Mesenchymal stem cell (in vitro differentiated cells and primary cell): Measurements from ENCODE around the gene YAF2.
"Not testable (repeated sequence)": the region's sequence is repeated elsewhere in the genome, so short reads cannot be mapped to it uniquely, and the experiment has no call there.

ENCODE experiments used
- DNase-seq: peaks from one replicate; pipeline ENCODE4 v3.0.0-alpha.2; 2013
- H2AFZ ChIP-seq: one replicate; pipeline ENCODE4 v1.6.1; 2013; ENCODE audit warnings: low read depth, mild to moderate bottlenecking, control low read depth, inconsistent platforms, low read length, moderate library complexity
- H2AK5ac ChIP-seq: 2 replicates; pipeline ENCODE4 v1.6.1; 2013; ENCODE audit warnings: low read length, moderate library complexity, mild to moderate bottlenecking, inconsistent platforms; ENCODE audit not compliant: severe bottlenecking
- H2BK120ac ChIP-seq: one replicate; pipeline ENCODE4 v1.6.1; 2013; ENCODE audit warnings: low read depth, mild to moderate bottlenecking, inconsistent platforms, low read length, moderate library complexity
- H2BK12ac ChIP-seq, 2 experiments: one replicate each; pipeline ENCODE4 v1.6.1; 2013; ENCODE audit warnings: inconsistent platforms in 2 of 2, low read length in 2 of 2, mild to moderate bottlenecking in 2 of 2, moderate library complexity in 2 of 2, control low read depth in 1 of 2
- H2BK15ac ChIP-seq: one replicate; pipeline ENCODE4 v1.6.1; 2013; ENCODE audit warnings: mild to moderate bottlenecking, low read depth, inconsistent platforms; ENCODE audit not compliant: poor library complexity, severe bottlenecking
- H2BK5ac ChIP-seq: 2 replicates; pipeline ENCODE4 v1.6.1; 2013; ENCODE audit warnings: low read depth, mild to moderate bottlenecking, low read length, control low read depth, inconsistent platforms; ENCODE audit not compliant: poor library complexity, severe bottlenecking
- H3K14ac ChIP-seq, 2 experiments: one replicate each; pipeline ENCODE4 v1.6.1; 2013; ENCODE audit warnings: inconsistent platforms in 2 of 2, low read length in 2 of 2, control low read depth in 1 of 2, mild to moderate bottlenecking in 1 of 2, moderate library complexity in 1 of 2
- H3K18ac ChIP-seq, 2 experiments: one replicate each; pipeline ENCODE4 v1.6.1; 2013; ENCODE audit warnings: inconsistent platforms in 2 of 2, low read length in 2 of 2, control low read depth in 1 of 2, low read depth in 1 of 2, mild to moderate bottlenecking in 1 of 2
- H3K23ac ChIP-seq, 2 experiments: one replicate each; pipeline ENCODE4 v1.6.1; 2013; ENCODE audit warnings: inconsistent platforms in 2 of 2, low read length in 2 of 2, mild to moderate bottlenecking in 2 of 2, moderate library complexity in 2 of 2, control low read depth in 1 of 2
- H3K27ac ChIP-seq: 2 replicates; pipeline ENCODE4 v1.5.1; 2013; ENCODE audit warnings: mild to moderate bottlenecking, moderate library complexity, low read length, control low read depth, inconsistent platforms; ENCODE audit not compliant: poor library complexity, severe bottlenecking
- H3K27me3 ChIP-seq, 2 experiments: 2 replicates each; pipeline versions ENCODE4 v1.6.1 to v1.7.0; 2013; ENCODE audit warnings: low read length in 2 of 2, mild to moderate bottlenecking in 2 of 2, moderate library complexity in 2 of 2, control low read depth in 1 of 2, inconsistent platforms in 1 of 2; ENCODE audit not compliant: control insufficient read depth in 1 of 2, insufficient read depth in 1 of 2
- H3K36me3 ChIP-seq, 2 experiments: 2 replicates each; pipeline versions ENCODE4 v1.6.1 to v1.7.0; 2013; ENCODE audit warnings: low read length in 2 of 2, control low read depth in 1 of 2, inconsistent platforms in 1 of 2, low read depth in 1 of 2, mild to moderate bottlenecking in 1 of 2; ENCODE audit not compliant: insufficient read depth in 2 of 2, control insufficient read depth in 1 of 2
- H3K4ac ChIP-seq, 2 experiments: one replicate each; pipeline ENCODE4 v1.6.1; 2013; ENCODE audit warnings: inconsistent platforms in 2 of 2, low read length in 2 of 2, mild to moderate bottlenecking in 2 of 2, moderate library complexity in 2 of 2, control low read depth in 1 of 2, low read depth in 1 of 2
- H3K4me1 ChIP-seq: 2 replicates; pipeline ENCODE4 v1.6.1; 2013; ENCODE audit warnings: low read depth, low read length, control low read depth; ENCODE audit not compliant: control insufficient read depth, insufficient read depth
- H3K4me2 ChIP-seq: 2 replicates; pipeline ENCODE4 v1.6.1; 2013; ENCODE audit warnings: low read length, mild to moderate bottlenecking, inconsistent platforms; ENCODE audit not compliant: poor library complexity, severe bottlenecking
- H3K4me3 ChIP-seq, 2 experiments: 2 replicates each; pipeline versions ENCODE4 v1.5.1 to v1.7.0; 2013; ENCODE audit warnings: low read length in 2 of 2, mild to moderate bottlenecking in 2 of 2, control low read depth in 1 of 2, low read depth in 1 of 2; ENCODE audit not compliant: insufficient read depth in 1 of 2
- H3K79me1 ChIP-seq: replicated peaks from 2 replicates; pipeline ENCODE4 v1.6.1; 2013; ENCODE audit warnings: mild to moderate bottlenecking, control low read depth, low read length, inconsistent platforms; ENCODE audit not compliant: poor library complexity, severe bottlenecking
- H3K9ac ChIP-seq: 2 replicates; pipeline ENCODE4 v1.7.0; 2013; ENCODE audit warnings: mild to moderate bottlenecking, low read length, moderate library complexity
- H3K9me3 ChIP-seq: 2 replicates; pipeline ENCODE4 v1.7.0; 2013; ENCODE audit warnings: mild to moderate bottlenecking, low read length; ENCODE audit not compliant: control insufficient read depth
- H4K8ac ChIP-seq: one replicate; pipeline ENCODE4 v1.6.1; 2013; ENCODE audit warnings: inconsistent platforms, mild to moderate bottlenecking, low read length, moderate library complexity
- H4K91ac ChIP-seq: one replicate; pipeline ENCODE4 v1.6.1; 2013; ENCODE audit warnings: mild to moderate bottlenecking, low read length, inconsistent platforms
- WGBS: methylation state at CpG from one replicate; pipeline ENCODE4 v1.1.7; 2013; ENCODE audit warnings: mixed read lengths; 5-methylcytosine and 5-hydroxymethylcytosine counted together

The YAF2 gene

DNA sequence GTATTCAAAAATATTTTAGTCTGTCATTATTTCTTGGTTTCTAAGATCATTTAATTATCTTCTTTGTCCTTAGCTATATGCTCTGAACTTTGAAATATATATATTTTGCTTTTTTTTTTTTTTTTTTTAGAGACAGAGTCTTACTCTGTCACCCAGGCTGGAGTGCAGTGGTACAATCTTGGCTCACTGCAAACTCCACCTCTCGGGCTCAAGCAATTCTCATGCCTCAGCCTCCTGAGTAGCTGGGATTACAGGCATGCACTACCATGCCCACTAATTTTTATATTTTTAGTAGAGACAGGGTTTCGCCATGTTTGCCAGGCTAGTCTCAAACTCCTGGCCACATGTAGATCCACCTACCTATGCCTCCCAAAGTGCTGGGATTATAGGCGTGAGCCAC lies 49.8 kb downstream of the YAF2 start:
- H3K9ac ChIP-seq, H2BK5ac ChIP-seq, H3K4me1 ChIP-seq, H3K27ac ChIP-seq, H3K18ac ChIP-seq, H3K4me3 ChIP-seq, H2AK5ac ChIP-seq, H2BK15ac ChIP-seq, H3K23ac ChIP-seq, H4K8ac ChIP-seq, H2BK120ac ChIP-seq, H4K91ac ChIP-seq, DNase-seq, H3K4me2 ChIP-seq, H2AFZ ChIP-seq, H3K9me3 ChIP-seq, H2BK12ac ChIP-seq, H3K4ac ChIP-seq, H3K14ac ChIP-seq, H3K27me3 ChIP-seq: not testable (repeated sequence)
- peaks cover 19% of the 10 kb centered on the region for H3K79me1 ChIP-seq
- 100% methylated on average over 2 of the region's 3 CpGs for WGBS
- H3K36me3 ChIP-seq: peaks cover 12 to 24% of the 10 kb centered on the region in 2 experiments

DNA sequence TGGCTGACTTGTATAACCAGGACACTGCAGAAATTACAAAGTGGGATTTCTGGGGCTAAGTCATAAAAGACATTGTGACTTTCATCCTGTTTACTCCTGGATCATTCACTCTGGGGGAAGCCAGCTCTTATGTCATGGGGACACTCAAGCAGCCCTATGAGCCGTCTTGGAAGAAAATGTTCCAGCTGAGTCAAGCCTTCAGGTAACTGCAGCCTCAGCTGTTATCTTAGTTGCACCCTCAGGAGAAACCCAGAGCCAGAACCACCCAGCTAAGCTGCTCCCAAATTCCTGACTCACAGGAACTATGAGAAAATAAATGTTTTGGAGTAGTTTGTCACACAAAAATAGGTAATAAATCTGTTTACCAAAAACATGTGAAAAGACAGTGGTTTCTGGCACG lies 50.2 kb downstream of the YAF2 start:
- Histone ChIP-seq H2BK12ac (no peak overlapping the region), H3K23ac (no peak overlapping the region), H3K79me1 (peaks cover 19% of the 10 kb centered on the region), H4K8ac (no peak overlapping the region), H2BK15ac (no peak overlapping the region), H2AK5ac (no peak overlapping the region), H3K36me3 (peaks cover 8 to 23% of the 10 kb centered on the region in 2 experiments), H3K9me3 (no peaks in the 10 kb centered on the region), H3K4me3 (no peak overlapping the region), H2AFZ (no peak overlapping the region), H4K91ac (no peak overlapping the region), H2BK5ac (no peak overlapping the region), H3K4ac (no peak overlapping the region), H3K9ac (no peak overlapping the region), H3K27me3 (no peaks in the 10 kb centered on the region), H3K27ac (no peak overlapping the region), H3K14ac (no peak overlapping the region), H3K4me2 (no peak overlapping the region), H2BK120ac (no peak overlapping the region), H3K18ac (no peak overlapping the region), H3K4me1 (peaks cover 3% of the 10 kb centered on the region)
- WGBS: 92% methylated on average over 1 of the region's 2 CpGs
- no peak for DNase-seq

DNA sequence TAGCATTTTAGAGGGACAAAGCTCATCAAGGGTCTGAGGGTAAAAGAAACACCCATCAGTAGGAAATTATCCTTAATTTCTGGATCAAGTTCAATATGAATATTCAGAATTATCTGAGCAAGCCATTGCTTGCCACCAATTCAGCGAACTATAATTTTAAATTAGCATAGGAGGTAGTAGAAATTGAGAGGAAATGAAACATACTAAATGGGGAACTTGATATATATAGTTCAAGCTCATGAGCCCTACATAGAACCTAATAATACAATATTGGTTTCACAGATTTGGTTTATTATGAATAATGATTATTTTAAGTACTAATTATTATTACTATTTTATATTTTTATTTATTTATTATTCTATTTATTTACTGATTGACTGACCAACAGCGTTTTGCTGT lies 51.3 kb downstream of the YAF2 start:
- no peak overlapping the region for H2BK120ac ChIP-seq
- peaks cover 14% of the 10 kb centered on the region for H3K79me1 ChIP-seq
- no peak overlapping the region for H3K4me2 ChIP-seq
- no peak overlapping the region for H2AFZ ChIP-seq
- H2BK15ac ChIP-seq: no peak overlapping the region
- no peak overlapping the region for H3K14ac ChIP-seq
- DNase-seq: no peak
- no peak overlapping the region for H2AK5ac ChIP-seq
- no peak overlapping the region for H2BK5ac ChIP-seq
- H3K27me3 ChIP-seq: no peaks in the 10 kb centered on the region
- H3K4me1 ChIP-seq: peaks cover 1% of the 10 kb centered on the region
- H3K4me3 ChIP-seq: no peak overlapping the region
- H3K4ac ChIP-seq: no peak overlapping the region
- H4K8ac ChIP-seq: no peak overlapping the region
- H2BK12ac ChIP-seq: no peak overlapping the region
- H3K27ac ChIP-seq: no peak overlapping the region
- H3K9ac ChIP-seq: no peak overlapping the region
- H3K23ac ChIP-seq: no peak overlapping the region
- no peak overlapping the region for H4K91ac ChIP-seq
- 100% methylated on average over 1 of the region's 2 CpGs for WGBS
- no peak overlapping the region for H3K18ac ChIP-seq
- H3K36me3 ChIP-seq: peaks cover 3 to 18% of the 10 kb centered on the region in 2 experiments
- no peaks in the 10 kb centered on the region for H3K9me3 ChIP-seq

DNA sequence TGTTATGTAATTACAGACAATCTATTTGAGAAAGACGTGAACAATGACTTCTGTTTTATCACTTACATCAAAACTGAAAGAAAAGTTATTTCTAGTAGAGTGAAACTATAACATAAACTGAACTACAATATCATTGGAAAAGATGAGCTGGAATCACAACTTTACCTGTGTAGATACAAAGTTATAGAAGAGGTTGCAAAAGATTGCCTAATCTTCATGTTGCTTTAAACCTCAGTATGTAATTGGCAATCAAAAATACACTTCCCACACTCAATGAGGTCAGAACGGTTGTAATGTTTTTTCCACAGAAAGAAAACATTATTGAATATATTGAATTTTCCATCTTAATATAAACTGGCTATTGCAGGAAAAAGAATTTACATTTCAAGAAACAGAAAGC lies 55.7 kb downstream of the YAF2 start:
- Histone ChIP-seq H4K91ac (no peak overlapping the region), H3K4me1 (no peaks in the 10 kb centered on the region), H3K36me3 (peaks cover 4 to 16% of the 10 kb centered on the region in 2 experiments), H2AFZ (no peak overlapping the region), H3K4me2 (no peak overlapping the region), H3K23ac (no peak overlapping the region), H3K9me3 (no peaks in the 10 kb centered on the region), H3K9ac (no peak overlapping the region), H2AK5ac (no peak overlapping the region), H4K8ac (no peak overlapping the region), H3K4ac (no peak overlapping the region), H2BK120ac (no peak overlapping the region), H3K27me3 (no peaks in the 10 kb centered on the region), H3K18ac (no peak overlapping the region), H3K79me1 (peaks cover 23% of the 10 kb centered on the region), H2BK5ac (no peak overlapping the region), H2BK15ac (no peak overlapping the region), H3K4me3 (no peak overlapping the region), H2BK12ac (no peak overlapping the region), H3K14ac (no peak overlapping the region), H3K27ac (no peak overlapping the region)
- no peak for DNase-seq
- WGBS: no CpG with 5 or more reads among the region's 2 CpGs
